NOMO-1 treated with dmso at 0.1 percent for 144 hours (cell line): ENCODE measurements around the gene PSMA2.
A peak's percentile ranks its signal among the peaks of the same experiment; 100 is the strongest.
"Not testable (repeated sequence)": the region's sequence is repeated elsewhere in the genome, so short reads cannot be mapped to it uniquely, and the experiment has no call there.

Source experiments
- DNase-seq: peaks from one replicate; lab custom pipeline; 2025; ENCODE audit not compliant: unreplicated experiment; lab: John Stamatoyannopoulos, UW

The PSMA2 gene

DNA sequence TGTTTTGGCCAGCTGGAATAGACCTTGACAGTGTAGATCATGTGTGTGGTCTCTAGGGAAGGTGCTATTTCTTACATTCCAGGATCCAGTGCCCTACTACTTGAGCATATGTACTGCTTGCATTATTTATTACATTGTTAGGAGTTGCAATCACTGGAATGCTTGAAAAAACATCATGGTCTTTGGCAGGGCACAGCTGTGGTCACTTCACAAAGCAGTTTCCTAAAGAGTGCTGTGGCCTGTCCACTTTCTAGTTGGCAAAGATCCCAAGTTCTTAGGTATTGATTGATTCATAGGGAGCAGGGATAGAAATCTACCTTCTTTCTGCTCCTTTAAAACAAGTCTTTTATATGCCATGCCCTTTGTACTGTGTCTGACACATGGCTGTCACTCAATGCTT, 24.7 kb downstream of the PSMA2 start:
- no peak for DNase-seq

DNA sequence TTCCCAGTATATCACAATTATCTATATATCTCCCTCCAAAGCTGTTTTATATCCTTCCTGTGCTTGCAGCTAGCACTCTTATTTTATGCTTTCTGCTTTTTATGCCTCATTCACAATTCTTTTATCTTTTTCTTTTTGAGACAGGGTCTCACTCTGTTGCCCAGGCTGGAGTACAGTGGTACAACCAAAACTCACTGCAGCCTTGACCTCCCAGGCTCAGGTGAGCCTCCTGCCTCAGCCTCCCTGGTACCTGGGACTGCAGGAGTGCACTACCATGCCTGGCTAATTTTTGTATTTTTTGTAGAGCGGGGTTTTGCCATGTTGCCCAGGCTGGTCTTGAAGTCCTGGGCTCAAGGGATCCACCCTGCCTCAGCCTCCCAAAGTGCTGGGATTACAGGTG, 25.8 kb downstream of the PSMA2 start:
- DNase-seq = no peak

- no peak for DNase-seq
Observed at GRCh38 chr7:42902331-42902730, 29.6 kb downstream of the PSMA2 start.

DNA sequence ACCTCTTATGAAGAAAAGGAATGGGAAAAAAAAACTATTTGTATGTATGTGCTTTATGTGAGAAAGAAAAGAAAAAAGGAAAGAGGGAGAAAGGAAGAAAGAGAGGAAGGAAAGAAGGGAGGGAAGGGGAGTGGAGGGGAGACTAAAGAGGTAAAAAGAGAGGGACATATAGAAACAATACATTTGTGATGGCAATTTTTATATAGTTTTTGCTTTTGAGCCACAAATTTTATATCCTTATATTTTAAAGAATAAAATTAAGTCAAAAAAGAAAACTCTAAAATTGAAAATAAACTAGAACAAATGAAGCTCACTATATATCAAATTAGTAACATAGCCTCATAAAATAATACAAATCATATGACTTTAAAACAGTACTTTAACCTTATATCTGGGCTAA, 31.1 kb downstream of the PSMA2 start:
- no peak for DNase-seq

DNA sequence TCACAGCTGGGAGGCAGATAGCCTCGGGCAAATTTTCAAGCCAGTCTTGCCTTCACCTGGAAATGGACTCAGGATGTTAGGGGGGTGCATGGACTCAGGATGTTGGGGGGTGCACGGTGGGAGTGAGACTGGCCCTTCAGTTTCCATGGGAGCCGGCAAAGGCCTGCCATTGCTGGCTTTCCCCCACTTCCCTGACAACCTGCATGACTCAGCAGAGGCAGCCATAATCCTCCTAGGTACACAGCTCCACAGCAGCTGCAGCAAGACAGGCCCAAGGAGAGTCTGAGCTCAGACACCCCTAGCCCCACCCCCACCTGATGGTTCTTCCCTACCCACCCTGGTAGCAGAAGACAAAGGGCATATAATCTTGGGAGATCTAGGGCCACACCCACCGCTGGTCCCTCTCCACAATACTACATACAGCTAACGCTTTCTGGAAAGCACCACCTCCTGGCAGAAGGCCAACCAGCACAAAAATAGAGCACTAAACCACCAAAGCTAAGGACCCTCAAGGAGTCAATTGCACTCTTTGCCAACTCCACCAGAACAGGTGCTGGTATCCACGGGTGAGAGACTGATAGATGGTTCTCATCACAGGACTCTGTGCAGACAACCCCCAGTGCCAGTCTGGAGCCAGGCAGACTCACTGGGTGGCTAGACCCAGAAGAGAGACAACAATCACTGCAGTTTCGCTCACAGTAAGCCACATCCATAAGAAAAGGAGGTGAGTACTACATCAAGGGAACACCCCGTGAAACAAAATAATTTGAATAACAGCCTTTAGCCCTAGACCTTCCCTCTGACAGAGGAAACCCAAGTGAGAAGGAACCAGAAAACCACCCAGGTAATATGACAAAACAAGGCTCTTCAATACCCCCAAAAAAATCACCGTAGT, 38.4 kb downstream of the PSMA2 start:
- no peak for DNase-seq

DNA sequence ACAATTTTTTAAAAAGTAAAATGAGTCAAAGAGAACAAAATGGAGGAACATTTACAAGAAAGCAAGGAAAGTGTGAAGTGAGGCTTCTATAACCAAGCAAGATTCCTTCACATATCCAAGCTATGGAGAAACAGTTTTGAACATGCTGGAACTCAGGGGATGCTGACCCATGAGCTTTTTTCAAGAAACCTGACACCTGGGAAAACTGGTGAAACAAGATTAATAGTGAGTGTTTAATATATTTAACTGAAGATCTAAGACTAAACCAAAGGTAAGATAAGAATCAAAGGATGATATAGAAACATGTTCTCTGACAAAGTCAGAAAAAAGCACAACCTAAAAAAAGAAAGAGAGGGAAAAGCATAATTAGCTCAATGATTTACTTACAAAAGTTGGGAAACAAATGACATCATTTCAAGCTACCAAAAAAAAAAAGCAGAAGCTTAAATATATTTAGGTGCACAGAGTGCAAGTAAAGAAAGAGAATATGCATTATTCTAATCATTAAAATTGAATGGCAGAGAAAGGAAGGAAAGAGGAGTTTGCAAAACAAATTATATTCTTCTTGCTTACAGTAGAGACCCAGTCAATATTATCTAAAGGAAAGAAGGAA, 45.0 kb downstream of the PSMA2 start:
- peak; percentile 4 for DNase-seq

DNA sequence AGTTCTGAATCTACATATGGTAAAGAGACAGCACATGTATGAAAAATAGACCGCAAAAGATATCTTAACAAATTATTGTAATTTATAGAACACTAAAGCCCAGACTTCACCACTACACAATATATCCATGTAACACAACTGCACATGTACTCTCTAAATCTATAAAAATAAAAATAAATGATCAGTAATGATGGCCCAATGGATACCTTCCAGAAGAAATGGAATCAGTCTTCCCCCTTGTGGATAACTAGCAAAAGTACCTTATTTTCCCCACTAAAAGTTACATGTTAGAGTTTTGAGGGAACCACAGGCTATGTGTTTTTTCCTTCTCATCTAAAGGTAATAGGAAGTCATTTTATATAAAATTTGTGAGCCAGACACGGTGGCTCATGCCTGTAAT, 45.8 kb downstream of the PSMA2 start:
- DNase-seq = no peak

DNA sequence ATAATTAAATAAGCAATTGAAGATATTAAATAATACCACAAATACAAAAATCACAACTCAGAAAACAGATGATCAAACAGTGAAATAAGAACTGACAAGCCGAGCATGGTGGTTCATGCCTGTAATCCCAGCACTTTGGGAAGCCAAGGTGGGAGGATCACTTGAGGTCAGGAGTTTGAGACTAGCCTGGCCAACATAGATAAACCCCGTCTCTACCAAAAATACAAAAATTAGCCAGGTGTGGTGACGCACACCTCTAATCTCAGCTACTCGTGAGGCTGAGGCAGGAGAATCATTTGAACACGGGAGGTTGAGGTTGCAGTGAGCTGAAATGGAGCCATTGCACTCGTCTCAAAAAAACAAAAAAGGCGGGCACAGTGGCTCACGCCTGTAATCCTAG, 46.8 kb downstream of the PSMA2 start:
- DNase-seq = not testable (repeated sequence)

- DNase-seq = no peak
Observed at GRCh38 chr7:42883950-42884349, 48.0 kb downstream of the PSMA2 start.

GRCh38 chr7:42880392-42880791, 51.6 kb downstream of the PSMA2 start:
- DNase-seq = no peak

DNA sequence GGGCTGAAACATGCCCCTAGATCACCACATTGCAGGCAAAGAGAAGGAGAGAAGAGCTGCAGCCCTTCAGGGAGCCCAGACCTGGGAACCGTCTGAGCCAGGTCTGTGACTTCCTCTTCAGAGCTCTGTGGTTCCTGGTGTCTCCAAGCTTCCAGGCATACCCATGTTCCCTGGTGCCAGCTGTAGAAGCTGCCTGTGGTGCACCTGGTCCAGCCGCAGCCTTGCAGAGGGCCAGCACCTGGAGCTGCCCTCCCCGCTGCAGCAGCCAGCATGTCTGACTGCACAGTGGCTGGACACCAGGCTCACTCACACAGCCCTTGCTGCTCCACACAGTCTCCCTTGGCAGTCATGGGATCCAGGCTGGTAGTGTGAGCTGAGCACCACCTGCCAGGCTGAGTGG, 53.7 kb downstream of the PSMA2 start:
- DNase-seq = no peak

GRCh38 chr7:42877862-42878261, 54.1 kb downstream of the PSMA2 start:
- DNase-seq = peak; percentile 46

- peak; percentile 52 for DNase-seq
Observed at GRCh38 chr7:42876182-42877068, 55.5 kb downstream of the PSMA2 start.

DNA sequence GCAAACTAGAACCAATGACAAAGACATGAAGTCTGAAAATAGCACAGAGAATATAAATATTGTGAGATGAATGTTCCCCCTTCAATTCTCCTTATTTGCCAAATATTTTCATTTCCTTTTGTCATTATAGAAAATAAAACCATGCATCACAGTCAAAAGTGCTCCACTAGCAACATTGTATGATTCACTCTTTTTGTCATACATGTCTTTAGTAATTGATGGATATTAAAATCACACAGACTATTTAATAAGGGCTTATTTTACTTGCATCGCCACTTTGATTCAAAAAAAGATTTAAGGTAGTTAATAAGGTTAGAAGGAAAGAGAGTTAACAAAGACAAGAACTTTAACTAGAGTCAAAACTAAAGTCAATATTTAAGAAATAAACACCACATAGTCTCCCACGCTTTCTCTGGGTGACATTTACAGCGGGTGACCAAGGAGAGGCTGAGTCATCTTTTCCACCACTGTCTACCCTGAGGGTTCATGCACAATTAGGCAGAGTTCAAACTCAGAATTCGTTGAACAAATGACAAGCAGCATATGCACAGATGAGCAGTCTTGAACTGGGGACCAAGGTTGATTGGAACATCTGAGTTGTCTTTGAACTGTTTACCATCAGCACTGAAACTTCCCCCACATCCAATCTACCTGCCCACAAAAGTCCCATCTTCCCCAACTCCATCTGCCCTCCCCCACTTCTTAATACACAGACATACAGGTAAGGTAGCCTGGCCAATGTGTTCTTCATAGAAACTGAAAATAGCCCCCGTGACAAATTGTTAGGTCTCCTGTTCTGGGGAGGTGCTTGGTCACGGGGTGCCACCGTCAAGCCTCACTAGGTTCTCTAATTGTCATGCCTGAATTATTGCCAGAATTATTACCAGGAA, 62.6 kb downstream of the PSMA2 start:
- DNase-seq = no peak

DNA sequence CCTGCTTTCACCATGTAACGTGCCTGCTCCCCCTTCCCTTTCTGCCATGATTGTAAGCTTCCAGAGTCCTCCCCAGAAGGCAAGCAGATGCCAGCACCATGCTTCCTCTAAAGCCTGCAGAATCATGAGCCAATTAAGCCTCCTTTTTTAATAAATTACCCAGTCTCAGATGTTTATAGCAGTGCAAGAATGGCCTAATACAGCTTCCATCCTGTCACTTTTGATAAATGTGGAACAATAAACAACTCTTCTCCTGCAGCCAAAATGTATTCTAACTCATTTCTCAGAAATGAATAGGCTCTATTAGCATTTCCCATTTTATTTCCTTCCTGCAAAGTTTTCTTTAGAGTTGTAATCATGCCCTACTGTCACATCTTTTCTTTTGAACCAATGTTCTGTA, 63.5 kb downstream of the PSMA2 start:
- no peak for DNase-seq
